Mesothelial cell of epicardium (in vitro differentiated cells): Measurements from ENCODE around the gene PLK3. TPM values are rescaled to one million over a fixed set of nuclear protein-coding genes. Genes with fewer than 3 reads are reported as not detected.
A peak's percentile ranks its signal among the peaks of the same experiment; 100 is the strongest.
"Not testable (repeated sequence)": the region's sequence is repeated elsewhere in the genome, so short reads cannot be mapped to it uniquely, and the experiment has no call there.

Experiments used
- DNase-seq, 2 experiments: peaks; one replicate each; pipeline ENCODE4 v3.0.0; 2021; ENCODE audit warnings: low spot score in 2 of 2; ENCODE audit not compliant: unreplicated experiment in 2 of 2
- H3K27ac Mint-ChIP-seq: 2 replicates; pipeline ENCODE4 v1.8.0; 2021; ENCODE audit warnings: mixed read lengths
- H3K27me3 Mint-ChIP-seq: 2 replicates; pipeline ENCODE4 v1.8.0; 2021; ENCODE audit warnings: low read depth, mixed read lengths
- H3K36me3 Mint-ChIP-seq: 2 replicates; pipeline ENCODE4 v1.8.0; 2021; ENCODE audit warnings: mixed read lengths
- H3K4me1 Mint-ChIP-seq: 2 replicates; pipeline ENCODE4 v1.8.0; 2021; ENCODE audit warnings: mixed read lengths
- H3K4me3 Mint-ChIP-seq: 2 replicates; pipeline ENCODE4 v1.8.0; 2021; ENCODE audit warnings: mild to moderate bottlenecking, moderate library complexity, mixed read lengths
- H3K9me3 Mint-ChIP-seq: 2 replicates; pipeline ENCODE4 v1.8.0; 2021; ENCODE audit warnings: mixed read lengths
- CTCF ChIP-seq: fragments of 200-600 bp; sonication (generic); IDR thresholded peaks from one replicate; pipeline ENCODE4 v1.5.0; 2021; ENCODE audit warnings: antibody characterized with exemption; ENCODE audit not compliant: unreplicated experiment
- total RNA-seq: library from RNA; stranded (reverse); gene quantifications from 3 replicates; pipeline ENCODE4 v1.2.1, GENCODE V29; 2021

Gene PLK3
- total RNA-seq, 1 donor from 2014 or later = 27.5 TPM

GRCh38 chr1:44830900-44831304 is 30.7 kb downstream of the PLK3 start:
- no peak for TF ChIP-seq CTCF
- no peak overlapping the region for H3K4me3 Mint-ChIP-seq
- H3K36me3 Mint-ChIP-seq = no peaks in the 10 kb centered on the region
- H3K4me1 Mint-ChIP-seq = peaks cover 20% of the 10 kb centered on the region
- H3K27ac Mint-ChIP-seq = no peak overlapping the region
- no peaks in the 10 kb centered on the region for H3K27me3 Mint-ChIP-seq
- no peak for DNase-seq
- no peaks in the 10 kb centered on the region for H3K9me3 Mint-ChIP-seq

- H3K4me1 Mint-ChIP-seq = peaks cover 22% of the 10 kb centered on the region
- DNase-seq = no peak
- H3K27ac Mint-ChIP-seq = peak overlapping the region; percentile 31
- no peaks in the 10 kb centered on the region for H3K27me3 Mint-ChIP-seq
- H3K4me3 Mint-ChIP-seq = no peak overlapping the region
- no peaks in the 10 kb centered on the region for H3K9me3 Mint-ChIP-seq
- H3K36me3 Mint-ChIP-seq = no peaks in the 10 kb centered on the region
- no peak for TF ChIP-seq CTCF
Measured at GRCh38 chr1:44831516-44831915, 31.3 kb downstream of the PLK3 start.

GRCh38 chr1:44832056-44832705 is 32.0 kb downstream of the PLK3 start:
- DNase-seq = no peak
- H3K27ac Mint-ChIP-seq = peak overlapping the region; percentile 72
- H3K4me1 Mint-ChIP-seq = peaks cover 22% of the 10 kb centered on the region
- H3K4me3 Mint-ChIP-seq = no peak overlapping the region
- TF ChIP-seq CTCF = no peak
- no peaks in the 10 kb centered on the region for H3K27me3 Mint-ChIP-seq
- H3K36me3 Mint-ChIP-seq = no peaks in the 10 kb centered on the region
- no peaks in the 10 kb centered on the region for H3K9me3 Mint-ChIP-seq

- no peaks in the 10 kb centered on the region for H3K9me3 Mint-ChIP-seq
- peaks cover 22% of the 10 kb centered on the region for H3K4me1 Mint-ChIP-seq
Measured at GRCh38 chr1:44834328-44834727, 34.2 kb downstream of the PLK3 start.

GRCh38 chr1:44835738-44836675 is 35.8 kb downstream of the PLK3 start:
- peak; percentile 58 to 88 for DNase-seq
- H3K27me3 Mint-ChIP-seq = peaks cover under 1% of the 10 kb centered on the region
- no peak overlapping the region for H3K4me3 Mint-ChIP-seq
- peaks cover 21% of the 10 kb centered on the region for H3K4me1 Mint-ChIP-seq
- peak; percentile 76 for TF ChIP-seq CTCF
- no peaks in the 10 kb centered on the region for H3K36me3 Mint-ChIP-seq
- H3K9me3 Mint-ChIP-seq = no peaks in the 10 kb centered on the region
- H3K27ac Mint-ChIP-seq = peak overlapping the region; percentile 17

More at GRCh38 chr1:44834328-44834727, 34.2 kb downstream of the PLK3 start:
- no peak overlapping the region for H3K4me3 Mint-ChIP-seq
- H3K27me3 Mint-ChIP-seq = no peaks in the 10 kb centered on the region
- no peak for DNase-seq
- no peak overlapping the region for H3K27ac Mint-ChIP-seq
- H3K36me3 Mint-ChIP-seq = no peaks in the 10 kb centered on the region
- no peak for TF ChIP-seq CTCF

GRCh38 chr1:44838294-44838693 is 38.1 kb downstream of the PLK3 start:
- not testable (repeated sequence) for H3K27ac Mint-ChIP-seq, H3K4me3 Mint-ChIP-seq, H3K36me3 Mint-ChIP-seq, DNase-seq, H3K9me3 Mint-ChIP-seq, H3K4me1 Mint-ChIP-seq
- H3K27me3 Mint-ChIP-seq = peaks cover 16% of the 10 kb centered on the region
